GM19043 (cell line): Measurements from ENCODE around the gene CYLC1.

Source experiments
- ATAC-seq: cut with Tn5 transposase; IDR thresholded peaks from one replicate; pipeline ENCODE4 v1.9.1; 2021; ENCODE audit warnings: low read depth; ENCODE audit not compliant: unreplicated experiment

The CYLC1 gene, protein sequence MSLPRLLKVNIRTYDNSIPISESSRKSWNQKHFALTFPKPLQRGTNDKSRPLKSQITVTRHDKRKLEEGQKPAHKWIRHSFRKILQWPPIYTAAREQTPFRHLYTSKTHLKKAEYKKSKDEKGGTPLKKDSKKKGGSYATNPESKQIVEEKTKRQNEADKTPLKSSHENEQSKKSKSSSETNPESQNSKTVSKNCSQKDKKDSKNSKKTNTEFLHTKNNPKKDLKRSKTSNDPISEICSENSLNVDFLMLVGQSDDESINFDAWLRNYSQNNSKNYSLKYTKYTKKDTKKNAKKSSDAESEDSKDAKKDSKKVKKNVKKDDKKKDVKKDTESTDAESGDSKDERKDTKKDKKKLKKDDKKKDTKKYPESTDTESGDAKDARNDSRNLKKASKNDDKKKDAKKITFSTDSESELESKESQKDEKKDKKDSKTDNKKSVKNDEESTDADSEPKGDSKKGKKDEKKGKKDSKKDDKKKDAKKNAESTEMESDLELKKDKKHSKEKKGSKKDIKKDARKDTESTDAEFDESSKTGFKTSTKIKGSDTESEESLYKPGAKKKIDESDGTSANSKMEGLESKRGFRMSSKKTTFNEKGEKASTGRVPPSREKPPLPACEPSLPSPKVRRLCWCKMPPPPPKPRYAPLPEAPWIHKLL

DNA sequence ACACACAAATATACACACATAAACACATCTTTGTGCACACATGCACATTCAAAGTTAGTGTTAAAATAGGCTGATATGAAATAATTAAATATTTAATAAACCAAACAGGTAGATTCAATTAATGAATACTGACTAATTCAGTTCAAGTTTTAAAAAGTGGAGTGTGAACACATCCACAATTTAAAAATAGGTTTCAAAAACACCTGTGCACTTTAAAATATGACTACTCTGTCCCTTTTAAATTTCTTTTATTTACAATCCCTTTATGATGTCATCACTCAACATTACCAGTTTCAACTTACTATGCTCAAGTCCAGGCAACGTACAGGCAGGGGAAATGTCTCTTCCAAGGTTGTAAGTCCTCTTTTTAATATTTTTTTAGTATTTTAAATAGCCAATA lies at the start of gene CYLC1:
CYLC1 (plus strand) TSS at position 301 of the 400 bp plus-strand sequence; CDS start at position 338, 37 bp downstream.
- no peak for ATAC-seq

DNA sequence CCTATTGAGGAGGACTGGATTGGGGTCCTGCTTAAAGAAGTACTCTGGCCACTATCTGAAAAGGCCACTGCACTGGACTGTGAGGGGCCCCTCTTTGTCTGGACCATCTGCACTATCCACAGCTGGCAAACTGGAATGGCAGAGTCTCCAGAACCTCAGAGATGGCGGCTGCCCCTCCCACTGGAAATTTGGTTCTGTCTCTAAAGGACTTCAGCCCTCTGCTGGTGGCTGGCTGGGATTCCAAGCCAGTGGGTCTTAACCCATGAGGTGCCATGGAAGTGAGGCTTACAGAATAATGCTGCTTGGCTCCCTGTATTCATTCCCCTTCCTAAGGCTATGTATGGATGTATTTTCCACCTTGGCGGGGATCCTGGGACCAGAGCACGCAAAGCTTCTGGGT lies 41.6 kb upstream of the CYLC1 start:
- no peak for ATAC-seq

DNA sequence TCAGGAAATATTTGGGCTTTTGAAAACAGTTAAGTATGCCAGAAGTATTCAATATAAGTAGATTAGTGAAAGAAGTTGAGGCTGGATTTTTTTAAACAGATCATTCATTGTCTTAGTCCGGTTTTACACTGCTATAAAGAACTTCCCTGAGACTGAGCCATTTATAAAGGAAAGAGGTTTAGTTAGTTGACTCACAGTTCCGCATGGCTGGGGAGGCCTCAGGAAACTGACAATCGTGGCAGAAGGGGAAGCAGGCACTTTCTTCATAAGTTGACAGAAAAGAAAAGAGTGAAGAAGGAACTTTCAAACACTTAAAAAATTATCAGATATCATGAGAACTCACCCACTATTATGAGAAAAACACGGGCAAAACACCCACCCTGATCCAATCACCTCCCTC lies 31.1 kb upstream of the CYLC1 start:
- no peak for ATAC-seq

DNA sequence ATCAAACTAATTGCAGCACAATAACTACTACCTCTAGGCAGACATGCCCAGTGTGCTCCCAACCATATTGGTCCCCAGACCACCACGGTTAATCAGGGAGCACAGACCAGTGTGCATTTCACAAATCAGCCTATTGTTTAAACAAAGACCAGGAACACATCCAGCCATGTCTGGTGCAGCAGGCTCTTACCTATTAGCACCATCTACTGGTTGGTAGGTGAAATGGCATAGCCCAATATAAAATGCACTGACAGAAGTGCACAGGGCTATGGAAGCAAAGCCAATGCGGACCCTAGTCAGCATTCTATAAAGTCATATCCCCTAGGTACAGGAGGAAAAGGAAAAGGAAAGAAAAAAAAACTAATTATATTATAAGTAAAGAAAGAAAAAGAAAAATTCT lies 15.5 kb upstream of the CYLC1 start:
- ATAC-seq, result peak; percentile 91

DNA sequence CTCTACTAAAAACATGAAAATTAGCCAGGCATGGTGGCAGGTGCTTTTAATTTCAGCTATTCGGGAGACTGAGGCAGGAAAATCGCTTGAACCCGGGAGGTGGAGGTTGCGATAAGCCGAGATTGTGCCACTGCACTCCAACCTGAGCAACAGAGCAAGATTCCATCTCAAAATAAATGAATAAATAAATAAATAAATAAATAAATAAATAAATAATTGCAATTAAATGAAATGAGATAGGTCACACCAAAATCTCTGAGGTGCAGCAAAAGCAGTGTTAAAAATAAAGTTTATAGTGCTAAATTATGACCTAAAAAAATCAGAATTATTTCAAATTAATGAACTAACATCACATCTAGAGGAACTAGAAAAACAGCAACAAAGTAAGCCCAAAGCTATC lies 13.6 kb upstream of the CYLC1 start:
- ATAC-seq, result no peak

DNA sequence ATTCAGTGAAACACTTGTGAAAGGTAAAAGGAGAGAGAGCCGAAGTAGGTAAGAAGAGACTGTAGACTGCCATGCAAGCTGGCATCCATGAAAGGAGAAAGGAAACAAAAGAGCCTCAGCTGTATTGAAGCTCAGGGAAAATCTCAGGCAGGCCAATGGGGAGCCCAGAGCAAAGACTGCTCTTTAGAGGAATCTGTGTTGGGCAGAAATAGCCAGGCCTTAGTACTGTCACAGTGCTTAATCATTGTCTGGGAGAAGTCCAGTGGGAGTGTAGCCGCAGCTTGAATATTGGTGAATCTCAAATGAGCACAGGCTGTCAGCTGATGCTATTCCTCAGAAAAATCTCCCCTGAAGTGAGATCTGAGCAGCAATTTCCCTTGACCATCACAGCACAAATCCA lies 27.6 kb downstream of the CYLC1 start:
- ATAC-seq, result no peak

DNA sequence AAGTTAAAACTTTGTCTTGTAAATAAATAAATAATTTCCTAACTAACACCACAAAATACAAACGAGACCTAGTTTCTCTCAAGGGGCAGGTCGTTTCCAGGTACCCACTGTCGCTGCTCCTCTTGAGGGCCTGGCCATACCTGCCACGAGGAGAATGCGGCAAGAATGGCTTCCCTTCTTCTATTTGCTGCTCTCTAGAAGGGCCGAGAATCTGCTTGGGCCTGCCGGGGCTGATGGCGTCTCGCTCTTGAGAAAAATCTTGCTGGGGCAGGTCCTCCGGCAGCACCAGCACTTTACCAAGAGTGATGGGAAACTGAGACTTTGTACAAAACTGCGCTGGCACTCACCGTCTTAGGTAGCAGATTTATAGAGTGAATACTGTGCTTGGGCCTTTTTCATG lies 31.5 kb downstream of the CYLC1 start:
- no peak for ATAC-seq

DNA sequence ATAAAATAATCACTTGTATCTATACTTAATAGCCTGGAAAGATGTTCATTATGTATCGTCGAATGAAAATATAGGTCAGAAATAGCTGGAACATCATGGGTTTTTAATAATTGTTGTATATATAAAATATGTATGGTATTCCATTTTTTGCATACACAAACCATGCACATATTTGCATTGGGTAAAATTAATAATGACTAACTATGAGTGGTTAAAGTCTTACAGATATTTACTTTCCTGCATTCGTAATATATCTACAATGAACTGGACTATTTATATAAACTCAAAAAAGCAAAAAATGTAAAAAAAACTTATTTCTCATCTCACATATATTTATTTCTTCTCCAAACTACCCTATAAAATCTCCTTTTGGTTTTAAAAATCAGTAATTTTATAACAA lies 46.0 kb downstream of the CYLC1 start:
- no peak for ATAC-seq

DNA sequence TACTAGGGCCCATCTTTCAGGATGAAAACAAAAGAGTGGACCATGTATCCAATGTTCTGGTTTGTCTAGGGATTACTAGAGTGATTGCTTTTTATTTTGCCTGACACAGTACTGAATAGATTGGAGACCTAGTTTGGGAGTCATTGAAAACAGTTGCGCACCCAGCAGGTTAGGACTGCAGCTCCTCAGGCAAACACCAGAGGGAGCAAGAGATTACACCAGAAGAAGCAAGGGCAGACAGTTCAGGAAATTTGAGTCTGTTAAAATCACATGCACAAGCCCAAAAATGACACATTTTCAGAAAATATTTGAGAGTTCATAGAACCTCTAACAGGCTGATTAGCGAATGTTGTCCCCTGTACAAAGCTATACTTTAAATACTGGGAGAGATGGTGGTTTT lies 55.6 kb downstream of the CYLC1 start:
- ATAC-seq, result no peak

DNA sequence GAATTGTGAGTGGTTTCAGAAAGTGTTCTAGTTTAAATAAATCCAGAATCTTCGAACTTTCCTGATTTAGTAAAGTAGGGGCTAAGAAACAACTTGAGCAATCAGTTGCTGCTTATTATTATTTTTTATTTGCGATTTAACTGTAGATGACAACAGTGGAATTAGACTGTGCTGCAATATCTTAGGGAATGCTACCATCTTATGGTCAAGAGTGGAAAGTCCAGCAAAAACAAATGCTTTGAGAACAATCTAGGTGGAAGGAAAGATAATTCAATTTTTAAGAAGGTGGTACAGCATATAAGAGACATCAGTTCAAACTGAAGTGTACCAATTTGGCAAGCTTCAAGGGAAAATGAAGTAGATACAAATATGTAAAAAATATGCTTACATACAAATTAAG lies 73.3 kb downstream of the CYLC1 start:
- ATAC-seq, result no peak
